22Rv1 (cell line): ENCODE measurements around the gene LHX3.

Experiments used
- CTCF ChIP-seq: fragments of 450-650 bp; IDR thresholded peaks from 2 replicates; pipeline ENCODE4 v1.5.1; 2017; ENCODE audit warnings: mild to moderate bottlenecking
- ZFX ChIP-seq: fragments of 450-650 bp; IDR thresholded peaks from 2 replicates; pipeline ENCODE4 v1.6.1; 2017; ENCODE audit warnings: antibody characterized with exemption, borderline replicate concordance

- TF ChIP-seq CTCF (no peak), ZFX (no peak)
These were observed 17.4 kb upstream of the LHX3 start for GRCh38 chr9:136222166-136222905.
